GM19193 (cell line): ENCODE measurements around the gene CAP1.

Source experiments
- POLR2A ChIP-seq: IDR thresholded peaks from 4 replicates; pipeline ENCODE4 v1.6.1; 2011; ENCODE audit not compliant: insufficient read depth, insufficient read length; ENCODE audit errors: extremely low read depth

The CAP1 gene

DNA sequence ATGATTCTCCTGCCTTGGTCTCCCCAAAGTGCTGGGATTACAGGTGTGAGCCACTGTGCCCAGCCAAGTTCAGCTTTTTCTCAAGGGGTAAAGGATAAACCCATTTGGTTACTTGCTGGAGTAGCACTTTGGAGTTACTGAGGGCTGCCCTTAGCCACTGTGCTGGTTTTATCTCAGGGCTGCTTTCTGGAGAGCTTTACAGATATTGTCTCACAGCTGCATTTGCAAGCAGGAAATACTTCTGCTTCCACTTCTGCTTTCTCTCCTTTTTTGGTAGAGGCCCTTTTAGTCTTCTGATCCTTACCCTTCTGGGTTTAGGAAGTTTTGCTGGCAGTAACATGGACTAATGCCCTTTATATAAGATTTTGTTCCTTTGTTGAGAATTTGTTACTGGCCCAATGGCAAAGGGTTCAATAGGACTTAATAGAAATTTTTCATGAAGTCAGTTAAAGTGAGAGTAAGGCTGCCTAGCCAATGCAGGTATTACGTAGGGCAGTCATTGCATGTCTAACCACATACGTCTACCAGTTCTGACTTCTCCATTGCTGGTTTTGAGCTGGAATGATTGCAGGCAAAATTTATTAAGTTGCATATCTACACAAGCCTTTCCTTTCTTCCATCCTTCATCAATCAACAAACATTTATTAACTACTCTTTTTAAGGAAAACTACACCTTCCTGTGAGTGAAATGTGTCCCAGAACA lies 24.4 kb downstream of the CAP1 start:
- TF ChIP-seq POLR2A = no peak

DNA sequence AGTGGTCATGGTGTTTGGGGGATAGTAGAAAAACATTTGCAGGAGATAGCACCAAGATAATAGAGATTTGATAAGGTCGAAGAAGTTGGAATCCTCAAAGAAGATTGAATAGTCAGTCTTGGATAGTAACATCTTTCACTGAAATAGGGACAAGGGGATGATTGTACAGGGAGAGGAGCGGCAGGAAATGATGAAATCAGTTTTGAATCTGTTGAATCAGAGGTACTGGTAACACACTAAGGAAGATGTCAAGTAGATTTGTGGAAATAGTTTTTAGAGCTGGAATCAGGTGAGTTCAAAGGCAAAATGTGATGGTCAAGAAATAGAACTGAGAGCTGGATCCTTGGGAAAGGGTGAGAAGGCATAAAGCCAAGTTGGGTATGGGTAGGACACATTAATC lies 26.5 kb downstream of the CAP1 start:
- no peak for TF ChIP-seq POLR2A

DNA sequence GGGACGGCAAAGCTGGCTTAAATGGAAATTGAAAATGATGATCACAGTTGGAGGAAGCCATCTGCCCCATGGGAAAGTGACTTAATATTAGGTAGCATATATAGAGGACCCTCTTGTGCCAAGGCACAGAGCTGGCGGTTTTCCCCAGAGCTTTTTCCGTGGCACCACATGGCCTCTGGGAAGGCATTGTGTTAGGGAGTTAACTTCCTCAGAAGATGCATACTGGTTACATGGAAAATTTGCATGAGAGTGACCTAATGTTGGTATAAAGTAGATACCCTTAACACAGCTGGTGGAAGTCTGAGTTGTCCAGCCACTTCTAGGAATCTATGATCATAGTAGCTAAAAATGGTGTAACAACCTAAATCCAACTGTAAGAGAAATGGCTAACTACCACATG lies 27.3 kb downstream of the CAP1 start:
- no peak for TF ChIP-seq POLR2A

GRCh38 chr1:40072142-40072541 lies 31.6 kb downstream of the CAP1 start:
- TF ChIP-seq POLR2A = no peak

- no peak for TF ChIP-seq POLR2A
Observed at GRCh38 chr1:40073062-40073461, 32.5 kb downstream of the CAP1 start.

GRCh38 chr1:40075266-40075665 lies 34.7 kb downstream of the CAP1 start:
- no peak for TF ChIP-seq POLR2A

- no peak for TF ChIP-seq POLR2A
Observed at GRCh38 chr1:40076895-40077312, 36.4 kb downstream of the CAP1 start.

- TF ChIP-seq POLR2A = no peak
Observed at GRCh38 chr1:40078512-40079333, 38.2 kb downstream of the CAP1 start.

DNA sequence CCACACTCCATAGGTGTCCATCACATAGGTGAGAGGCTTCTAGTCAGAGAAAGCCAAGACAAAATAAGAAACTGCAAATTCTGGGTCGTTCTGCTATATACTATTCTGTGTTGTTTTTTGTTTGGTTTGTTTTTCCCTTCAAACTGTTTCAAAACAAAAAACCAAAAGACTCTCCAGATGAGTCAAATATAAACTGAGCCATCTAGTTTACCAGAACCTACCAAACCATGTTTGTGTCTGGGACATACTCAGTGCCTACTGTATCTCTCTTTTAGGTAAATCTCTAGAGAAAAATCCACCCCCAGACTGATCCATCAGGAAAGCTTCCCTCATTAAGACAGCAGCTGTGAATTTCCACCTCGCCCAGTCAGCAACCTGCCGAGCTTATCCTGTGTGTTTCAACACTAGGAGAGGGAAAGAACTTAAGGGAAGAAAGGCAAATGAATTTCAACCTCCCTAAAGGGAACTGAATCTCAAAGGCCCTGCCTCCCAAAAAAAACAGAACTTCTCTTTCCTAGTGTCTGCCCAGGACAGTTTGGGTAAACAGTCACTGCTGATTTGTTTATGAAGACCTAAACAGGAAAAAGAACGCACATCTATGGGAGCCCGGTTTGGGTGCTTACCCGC lies 39.4 kb downstream of the CAP1 start:
- TF ChIP-seq POLR2A = no peak

DNA sequence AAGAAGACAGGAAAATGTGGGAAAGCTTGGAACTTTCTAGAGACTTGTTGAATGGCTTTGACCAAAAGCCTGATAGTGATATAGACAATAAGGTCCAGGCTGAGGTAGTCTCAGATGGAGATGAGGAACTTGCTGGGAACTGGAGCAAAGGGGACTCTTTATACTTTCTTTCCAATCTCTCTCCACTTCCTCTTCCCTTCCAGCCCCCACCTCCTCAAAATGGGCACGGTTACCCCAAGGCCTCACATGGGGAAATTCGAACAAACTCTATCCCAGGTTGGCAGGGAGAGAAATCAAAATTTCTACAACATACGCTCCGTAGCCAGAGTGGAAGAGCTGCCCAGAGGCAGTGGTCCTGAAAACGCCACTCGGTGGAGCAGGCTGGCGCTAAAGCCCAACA lies 41.3 kb downstream of the CAP1 start:
- TF ChIP-seq POLR2A = no peak

DNA sequence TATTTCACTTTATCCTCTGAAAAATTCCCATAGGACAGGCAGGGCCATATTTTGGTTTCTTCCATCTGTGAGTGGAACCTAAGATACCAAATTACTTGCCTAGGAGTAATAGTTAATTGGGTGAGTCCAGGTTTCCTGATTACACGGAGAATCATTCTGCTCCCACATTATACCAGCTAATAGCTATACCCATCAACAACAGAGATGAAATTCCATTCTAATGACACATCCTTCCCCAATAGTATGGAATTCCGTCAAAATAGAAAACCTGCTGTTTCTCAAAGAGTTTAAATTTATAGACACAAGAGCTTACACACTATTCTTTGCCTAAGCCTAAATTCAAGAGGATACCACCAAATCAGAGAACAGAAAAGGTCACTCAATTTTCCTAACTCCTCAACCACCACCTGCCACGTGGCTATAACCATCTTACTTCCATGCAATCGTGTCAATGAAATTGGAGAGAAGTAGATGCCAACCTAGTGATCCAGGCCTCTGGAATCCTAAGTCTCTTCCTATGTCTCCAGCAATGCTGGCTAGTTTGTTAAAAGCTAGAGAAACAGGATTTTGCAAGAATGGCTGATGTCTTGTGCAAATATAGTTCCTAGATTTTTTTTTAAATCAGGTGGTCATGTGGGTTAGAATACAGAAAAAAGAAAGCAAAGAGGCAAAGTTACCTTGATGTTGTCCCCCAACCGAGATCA lies 50.3 kb downstream of the CAP1 start:
- no peak for TF ChIP-seq POLR2A

DNA sequence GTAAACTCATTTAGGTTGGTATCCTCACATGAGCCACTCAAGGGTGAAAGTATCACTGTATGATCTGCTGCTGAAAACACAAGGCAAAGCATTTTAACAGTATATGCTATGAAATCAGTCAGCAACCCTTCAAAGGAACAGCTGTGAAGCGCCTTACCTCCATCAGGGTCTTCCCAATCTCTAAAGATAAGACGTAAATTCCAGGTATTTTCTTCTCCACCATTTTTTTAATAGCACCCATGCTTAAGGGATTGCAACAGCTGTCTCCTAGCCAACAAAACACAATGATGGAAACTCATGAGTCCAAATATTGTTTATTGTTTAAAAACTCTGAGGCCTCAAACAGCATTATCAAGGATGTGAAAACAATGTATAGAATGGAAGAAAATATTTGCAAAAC lies 51.7 kb downstream of the CAP1 start:
- no peak for TF ChIP-seq POLR2A

- no peak for TF ChIP-seq POLR2A
Observed at GRCh38 chr1:40092706-40093639, 52.4 kb downstream of the CAP1 start.

DNA sequence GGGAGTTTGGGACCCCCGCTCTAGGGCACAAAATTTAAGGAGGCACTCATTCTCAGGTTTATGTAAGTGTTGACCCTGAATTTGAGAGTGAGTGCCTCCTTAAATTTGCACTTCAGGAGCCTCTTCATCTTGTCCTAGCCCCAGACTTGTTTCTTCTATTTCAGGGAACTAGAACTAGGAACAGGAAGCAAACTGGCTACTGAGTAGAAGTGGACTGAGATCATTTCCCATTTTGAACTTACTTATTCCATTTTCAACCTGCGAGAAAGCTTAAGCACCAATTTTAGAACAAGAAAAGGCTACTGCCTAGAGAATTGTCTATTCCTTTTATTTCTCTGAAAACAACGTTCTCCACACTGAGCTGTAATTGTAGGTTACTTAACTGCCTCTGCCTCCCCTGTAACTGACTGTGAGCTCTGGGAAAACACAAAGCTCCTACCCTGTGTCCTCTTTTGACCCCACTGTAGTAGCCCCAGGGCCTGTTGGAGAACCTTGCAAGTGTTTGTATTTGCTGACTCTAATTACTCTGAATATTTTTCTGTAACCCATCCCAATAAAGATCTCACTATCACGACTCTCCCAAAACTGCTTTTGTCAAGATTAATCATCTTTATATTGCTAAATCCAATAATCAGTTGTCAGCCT lies 54.1 kb downstream of the CAP1 start:
- TF ChIP-seq POLR2A = no peak
